GM23338 (cell line): ENCODE results near the gene AACS. TPM values are rescaled to one million over a fixed set of nuclear protein-coding genes. Genes with fewer than 3 reads are reported as not detected.

Experiments
- ATAC-seq: fragments of 200-7000 bp; cut with Tn5 transposase; 3 replicates; pipeline ENCODE4 v1.9.1; 2020
- DNase-seq: peaks from one replicate; pipeline ENCODE4 v3.0.0-alpha.2; 2015; ENCODE audit warnings: low spot score
- H2AFZ ChIP-seq: fragments of 200-600 bp; sonication (generic); 2 replicates; pipeline ENCODE4 v1.8.0; 2016; ENCODE audit warnings: antibody characterized with exemption, mild to moderate bottlenecking, moderate library complexity
- H3F3A ChIP-seq: fragments of 200-600 bp; sonication (generic); replicated peaks from 2 replicates; pipeline ENCODE4 v1.8.0; 2017; ENCODE audit warnings: antibody characterized with exemption, mixed run types, low read depth
- H3K27ac ChIP-seq: fragments of 200-600 bp; sonication (generic); 2 replicates; pipeline ENCODE4 v1.6.1; 2016; ENCODE audit warnings: low read depth
- H3K27me3 ChIP-seq: fragments of 200-600 bp; sonication (generic); 2 replicates; pipeline ENCODE4 v1.8.0; 2016; ENCODE audit warnings: mild to moderate bottlenecking, mixed run types, moderate library complexity; ENCODE audit not compliant: insufficient read depth
- H3K36me3 ChIP-seq: fragments of 200-600 bp; sonication (generic); 2 replicates; pipeline ENCODE4 v1.8.0; 2016; ENCODE audit warnings: mild to moderate bottlenecking; ENCODE audit not compliant: insufficient read depth
- H3K4me1 ChIP-seq: fragments of 200-600 bp; sonication (generic); 2 replicates; pipeline ENCODE4 v1.8.0; 2016; ENCODE audit warnings: mild to moderate bottlenecking, moderate library complexity; ENCODE audit not compliant: insufficient read depth
- H3K4me2 ChIP-seq: fragments of 200-600 bp; sonication (generic); 2 replicates; pipeline ENCODE4 v1.7.1; 2017; ENCODE audit warnings: mixed run types
- H3K4me3 ChIP-seq: fragments of 200-600 bp; sonication (generic); 2 replicates; pipeline ENCODE4 v1.6.1; 2016; ENCODE audit warnings: mixed run types
- H3K79me2 ChIP-seq: fragments of 200-600 bp; sonication (generic); replicated peaks from 2 replicates; pipeline ENCODE4 v1.8.0; 2017; ENCODE audit warnings: mild to moderate bottlenecking; ENCODE audit not compliant: insufficient read depth
- H3K9me2 ChIP-seq: fragments of 200-600 bp; sonication (generic); 2 replicates; pipeline ENCODE4 v1.8.0; 2017; ENCODE audit not compliant: insufficient read depth
- H4K20me1 ChIP-seq: fragments of 200-600 bp; sonication (generic); replicated peaks from 2 replicates; pipeline ENCODE4 v1.8.0; 2017; ENCODE audit warnings: mild to moderate bottlenecking; ENCODE audit not compliant: insufficient read depth
- H3K27ac Mint-ChIP-seq: 2 replicates; pipeline ENCODE4 v1.8.0; 2020; ENCODE audit warnings: inconsistent platforms, mild to moderate bottlenecking, moderate library complexity, mixed read lengths
- H3K27me3 Mint-ChIP-seq: 3 replicates; pipeline ENCODE4 v1.8.0; 2022; ENCODE audit warnings: low read depth, mild to moderate bottlenecking, moderate library complexity, mixed read lengths, inconsistent platforms; ENCODE audit not compliant: insufficient read depth, poor library complexity
- H3K36me3 Mint-ChIP-seq: 3 replicates; pipeline ENCODE4 v1.8.0; 2021; ENCODE audit warnings: low read depth, mild to moderate bottlenecking, inconsistent platforms, moderate library complexity, mixed read lengths
- H3K4me1 Mint-ChIP-seq: 3 replicates; pipeline ENCODE4 v1.8.0; 2020; ENCODE audit warnings: mild to moderate bottlenecking, inconsistent platforms, mixed read lengths
- H3K4me3 Mint-ChIP-seq: 3 replicates; pipeline ENCODE4 v1.8.0; 2021; ENCODE audit warnings: moderate library complexity, mild to moderate bottlenecking, inconsistent platforms, mixed read lengths
- H3K9me3 Mint-ChIP-seq: 3 replicates; pipeline ENCODE4 v1.8.0; 2020; ENCODE audit warnings: moderate library complexity, mild to moderate bottlenecking, inconsistent platforms, mixed read lengths
- CREB1 ChIP-seq: fragments of 250-450 bp; sonication (Bioruptor Pico); IDR thresholded peaks from 2 replicates; pipeline ENCODE4 v1.5.0; 2020; ENCODE audit warnings: low read depth, mild to moderate bottlenecking, moderate library complexity
- EZH2 ChIP-seq: fragments of 200-600 bp; sonication (generic); IDR thresholded peaks from one replicate; pipeline ENCODE4 v1.8.0; 2017; ENCODE audit warnings: antibody characterized with exemption, mild to moderate bottlenecking, low read depth; ENCODE audit not compliant: unreplicated experiment
- EZH2phosphoT487 ChIP-seq: fragments of 200-600 bp; sonication (generic); IDR thresholded peaks from one replicate; pipeline ENCODE4 v1.8.1; 2018; ENCODE audit warnings: antibody characterized with exemption; ENCODE audit not compliant: unreplicated experiment
- JUNB ChIP-seq: IDR thresholded peaks from one replicate; pipeline ENCODE4 v1.6.1; 2016; ENCODE audit warnings: antibody characterized with exemption; ENCODE audit not compliant: unreplicated experiment
- NANOG ChIP-seq: IDR thresholded peaks from 2 replicates; pipeline ENCODE4 v1.6.1; 2016; ENCODE audit warnings: antibody characterized with exemption, borderline replicate concordance
- POLR2AphosphoS5 ChIP-seq: IDR thresholded peaks from 2 replicates; pipeline ENCODE4 v1.6.1; 2016; ENCODE audit warnings: antibody characterized with exemption, low read depth
- STAT1 ChIP-seq: IDR thresholded peaks from one replicate; pipeline ENCODE4 v1.6.1; 2016; ENCODE audit warnings: antibody characterized with exemption; ENCODE audit not compliant: unreplicated experiment
- ZNF114 ChIP-seq: fragments of 250-450 bp; sonication (Bioruptor Pico); IDR thresholded peaks from 2 replicates; pipeline ENCODE4 v1.5.0; 2020; ENCODE audit warnings: mild to moderate bottlenecking, moderate library complexity
- ZNF331 ChIP-seq: fragments of 250-450 bp; sonication (Bioruptor Pico); IDR thresholded peaks from 2 replicates; pipeline ENCODE4 v1.5.0; 2020; ENCODE audit warnings: low read depth, mild to moderate bottlenecking, moderate library complexity
- polyA plus RNA-seq: library from polyadenylated mRNA; unstranded; fragments of >200 nt; fragmentation: Nextera tagmentation; extraction: Ambion mirVana; gene quantifications from 2 replicates; pipeline ENCODE4 v1.2.1, GENCODE V29; 2016
- total RNA-seq: library from RNA; depleted of rRNA; stranded (reverse); fragments of >200 nt; shearing (Covaris generic); gene quantifications from 2 replicates; pipeline ENCODE4 v1.2.3, GENCODE V29; 2014
- TF ChIP-seq, protein P1 (sequence below): fragments of 250-450 bp; sonication (Bioruptor Pico); IDR thresholded peaks from 2 replicates; pipeline ENCODE4 v1.5.0; 2020; ENCODE audit warnings: mild to moderate bottlenecking, moderate library complexity
- TF ChIP-seq, protein P2 (sequence below): IDR thresholded peaks from one replicate; pipeline ENCODE4 v1.6.1; 2018; ENCODE audit warnings: antibody characterized with exemption; ENCODE audit not compliant: unreplicated experiment
- TF ChIP-seq, protein P3 (sequence below): IDR thresholded peaks from 2 replicates; pipeline ENCODE4 v1.6.1; 2016; ENCODE audit warnings: antibody characterized with exemption
- TF ChIP-seq, protein P4 (sequence below), 2 experiments: fragments of 200-600 bp in 1 of 2; sonication (generic) in 1 of 2; conservative IDR thresholded peaks; 2 replicates each; pipeline versions ENCODE4 v1.5.1 to v1.6.1; 2016 to 2017; ENCODE audit warnings: antibody characterized with exemption in 2 of 2, low read depth in 2 of 2, mild to moderate bottlenecking in 2 of 2, moderate library complexity in 1 of 2

AACS gene
- total and polyA plus RNA-seq, 2 experiments from 2014 or later, result 31.1 to 64.4 TPM

DNA sequence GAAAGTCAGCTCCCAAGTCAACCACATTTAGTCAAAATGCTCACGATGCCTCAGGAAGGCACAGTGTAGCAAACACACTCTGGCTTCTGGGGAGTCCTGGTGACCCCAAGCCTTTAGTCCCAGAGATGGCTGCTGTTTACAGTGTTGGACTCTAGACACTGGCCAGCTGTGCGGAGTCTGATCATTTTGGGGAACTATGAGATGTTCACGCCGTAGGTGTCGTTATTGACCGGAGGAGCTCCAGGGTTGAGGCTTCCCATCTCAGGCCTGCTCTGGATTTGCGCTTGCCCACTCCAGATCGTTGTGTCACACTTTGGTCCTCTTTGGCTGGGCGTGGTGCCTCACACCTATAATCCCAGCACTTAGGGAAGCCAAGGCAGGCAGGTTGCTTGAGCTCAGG is 44.1 kb upstream of the AACS start:
- H2AFZ ChIP-seq, result no peak overlapping the region
- TF ChIP-seq, protein P1, sequence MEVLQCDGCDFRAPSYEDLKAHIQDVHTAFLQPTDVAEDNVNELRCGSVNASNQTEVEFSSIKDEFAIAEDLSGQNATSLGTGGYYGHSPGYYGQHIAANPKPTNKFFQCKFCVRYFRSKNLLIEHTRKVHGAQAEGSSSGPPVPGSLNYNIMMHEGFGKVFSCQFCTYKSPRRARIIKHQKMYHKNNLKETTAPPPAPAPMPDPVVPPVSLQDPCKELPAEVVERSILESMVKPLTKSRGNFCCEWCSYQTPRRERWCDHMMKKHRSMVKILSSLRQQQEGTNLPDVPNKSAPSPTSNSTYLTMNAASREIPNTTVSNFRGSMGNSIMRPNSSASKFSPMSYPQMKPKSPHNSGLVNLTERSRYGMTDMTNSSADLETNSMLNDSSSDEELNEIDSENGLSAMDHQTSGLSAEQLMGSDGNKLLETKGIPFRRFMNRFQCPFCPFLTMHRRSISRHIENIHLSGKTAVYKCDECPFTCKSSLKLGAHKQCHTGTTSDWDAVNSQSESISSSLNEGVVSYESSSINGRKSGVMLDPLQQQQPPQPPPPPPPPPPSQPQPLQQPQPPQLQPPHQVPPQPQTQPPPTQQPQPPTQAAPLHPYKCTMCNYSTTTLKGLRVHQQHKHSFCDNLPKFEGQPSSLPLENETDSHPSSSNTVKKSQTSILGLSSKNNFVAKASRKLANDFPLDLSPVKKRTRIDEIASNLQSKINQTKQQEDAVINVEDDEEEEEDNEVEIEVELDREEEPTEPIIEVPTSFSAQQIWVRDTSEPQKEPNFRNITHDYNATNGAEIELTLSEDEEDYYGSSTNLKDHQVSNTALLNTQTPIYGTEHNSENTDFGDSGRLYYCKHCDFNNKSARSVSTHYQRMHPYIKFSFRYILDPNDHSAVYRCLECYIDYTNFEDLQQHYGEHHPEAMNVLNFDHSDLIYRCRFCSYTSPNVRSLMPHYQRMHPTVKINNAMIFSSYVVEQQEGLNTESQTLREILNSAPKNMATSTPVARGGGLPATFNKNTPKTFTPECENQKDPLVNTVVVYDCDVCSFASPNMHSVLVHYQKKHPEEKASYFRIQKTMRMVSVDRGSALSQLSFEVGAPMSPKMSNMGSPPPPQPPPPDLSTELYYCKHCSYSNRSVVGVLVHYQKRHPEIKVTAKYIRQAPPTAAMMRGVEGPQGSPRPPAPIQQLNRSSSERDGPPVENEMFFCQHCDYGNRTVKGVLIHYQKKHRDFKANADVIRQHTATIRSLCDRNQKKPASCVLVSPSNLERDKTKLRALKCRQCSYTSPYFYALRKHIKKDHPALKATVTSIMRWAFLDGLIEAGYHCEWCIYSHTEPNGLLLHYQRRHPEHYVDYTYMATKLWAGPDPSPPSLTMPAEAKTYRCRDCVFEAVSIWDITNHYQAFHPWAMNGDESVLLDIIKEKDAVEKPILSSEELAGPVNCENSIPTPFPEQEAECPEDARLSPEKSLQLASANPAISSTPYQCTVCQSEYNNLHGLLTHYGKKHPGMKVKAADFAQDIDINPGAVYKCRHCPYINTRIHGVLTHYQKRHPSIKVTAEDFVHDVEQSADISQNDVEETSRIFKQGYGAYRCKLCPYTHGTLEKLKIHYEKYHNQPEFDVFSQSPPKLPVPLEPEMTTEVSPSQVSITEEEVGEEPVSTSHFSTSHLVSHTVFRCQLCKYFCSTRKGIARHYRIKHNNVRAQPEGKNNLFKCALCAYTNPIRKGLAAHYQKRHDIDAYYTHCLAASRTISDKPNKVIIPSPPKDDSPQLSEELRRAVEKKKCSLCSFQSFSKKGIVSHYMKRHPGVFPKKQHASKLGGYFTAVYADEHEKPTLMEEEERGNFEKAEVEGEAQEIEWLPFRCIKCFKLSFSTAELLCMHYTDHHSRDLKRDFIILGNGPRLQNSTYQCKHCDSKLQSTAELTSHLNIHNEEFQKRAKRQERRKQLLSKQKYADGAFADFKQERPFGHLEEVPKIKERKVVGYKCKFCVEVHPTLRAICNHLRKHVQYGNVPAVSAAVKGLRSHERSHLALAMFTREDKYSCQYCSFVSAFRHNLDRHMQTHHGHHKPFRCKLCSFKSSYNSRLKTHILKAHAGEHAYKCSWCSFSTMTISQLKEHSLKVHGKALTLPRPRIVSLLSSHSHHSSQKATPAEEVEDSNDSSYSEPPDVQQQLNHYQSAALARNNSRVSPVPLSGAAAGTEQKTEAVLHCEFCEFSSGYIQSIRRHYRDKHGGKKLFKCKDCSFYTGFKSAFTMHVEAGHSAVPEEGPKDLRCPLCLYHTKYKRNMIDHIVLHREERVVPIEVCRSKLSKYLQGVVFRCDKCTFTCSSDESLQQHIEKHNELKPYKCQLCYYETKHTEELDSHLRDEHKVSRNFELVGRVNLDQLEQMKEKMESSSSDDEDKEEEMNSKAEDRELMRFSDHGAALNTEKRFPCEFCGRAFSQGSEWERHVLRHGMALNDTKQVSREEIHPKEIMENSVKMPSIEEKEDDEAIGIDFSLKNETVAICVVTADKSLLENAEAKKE (CRISPR knock-in tag), result no peak
- TF ChIP-seq, protein P2, sequence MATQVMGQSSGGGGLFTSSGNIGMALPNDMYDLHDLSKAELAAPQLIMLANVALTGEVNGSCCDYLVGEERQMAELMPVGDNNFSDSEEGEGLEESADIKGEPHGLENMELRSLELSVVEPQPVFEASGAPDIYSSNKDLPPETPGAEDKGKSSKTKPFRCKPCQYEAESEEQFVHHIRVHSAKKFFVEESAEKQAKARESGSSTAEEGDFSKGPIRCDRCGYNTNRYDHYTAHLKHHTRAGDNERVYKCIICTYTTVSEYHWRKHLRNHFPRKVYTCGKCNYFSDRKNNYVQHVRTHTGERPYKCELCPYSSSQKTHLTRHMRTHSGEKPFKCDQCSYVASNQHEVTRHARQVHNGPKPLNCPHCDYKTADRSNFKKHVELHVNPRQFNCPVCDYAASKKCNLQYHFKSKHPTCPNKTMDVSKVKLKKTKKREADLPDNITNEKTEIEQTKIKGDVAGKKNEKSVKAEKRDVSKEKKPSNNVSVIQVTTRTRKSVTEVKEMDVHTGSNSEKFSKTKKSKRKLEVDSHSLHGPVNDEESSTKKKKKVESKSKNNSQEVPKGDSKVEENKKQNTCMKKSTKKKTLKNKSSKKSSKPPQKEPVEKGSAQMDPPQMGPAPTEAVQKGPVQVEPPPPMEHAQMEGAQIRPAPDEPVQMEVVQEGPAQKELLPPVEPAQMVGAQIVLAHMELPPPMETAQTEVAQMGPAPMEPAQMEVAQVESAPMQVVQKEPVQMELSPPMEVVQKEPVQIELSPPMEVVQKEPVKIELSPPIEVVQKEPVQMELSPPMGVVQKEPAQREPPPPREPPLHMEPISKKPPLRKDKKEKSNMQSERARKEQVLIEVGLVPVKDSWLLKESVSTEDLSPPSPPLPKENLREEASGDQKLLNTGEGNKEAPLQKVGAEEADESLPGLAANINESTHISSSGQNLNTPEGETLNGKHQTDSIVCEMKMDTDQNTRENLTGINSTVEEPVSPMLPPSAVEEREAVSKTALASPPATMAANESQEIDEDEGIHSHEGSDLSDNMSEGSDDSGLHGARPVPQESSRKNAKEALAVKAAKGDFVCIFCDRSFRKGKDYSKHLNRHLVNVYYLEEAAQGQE, result no peak
- TF ChIP-seq, protein P3, sequence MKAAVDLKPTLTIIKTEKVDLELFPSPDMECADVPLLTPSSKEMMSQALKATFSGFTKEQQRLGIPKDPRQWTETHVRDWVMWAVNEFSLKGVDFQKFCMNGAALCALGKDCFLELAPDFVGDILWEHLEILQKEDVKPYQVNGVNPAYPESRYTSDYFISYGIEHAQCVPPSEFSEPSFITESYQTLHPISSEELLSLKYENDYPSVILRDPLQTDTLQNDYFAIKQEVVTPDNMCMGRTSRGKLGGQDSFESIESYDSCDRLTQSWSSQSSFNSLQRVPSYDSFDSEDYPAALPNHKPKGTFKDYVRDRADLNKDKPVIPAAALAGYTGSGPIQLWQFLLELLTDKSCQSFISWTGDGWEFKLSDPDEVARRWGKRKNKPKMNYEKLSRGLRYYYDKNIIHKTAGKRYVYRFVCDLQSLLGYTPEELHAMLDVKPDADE, result no peak
- TF ChIP-seq, protein P4, sequence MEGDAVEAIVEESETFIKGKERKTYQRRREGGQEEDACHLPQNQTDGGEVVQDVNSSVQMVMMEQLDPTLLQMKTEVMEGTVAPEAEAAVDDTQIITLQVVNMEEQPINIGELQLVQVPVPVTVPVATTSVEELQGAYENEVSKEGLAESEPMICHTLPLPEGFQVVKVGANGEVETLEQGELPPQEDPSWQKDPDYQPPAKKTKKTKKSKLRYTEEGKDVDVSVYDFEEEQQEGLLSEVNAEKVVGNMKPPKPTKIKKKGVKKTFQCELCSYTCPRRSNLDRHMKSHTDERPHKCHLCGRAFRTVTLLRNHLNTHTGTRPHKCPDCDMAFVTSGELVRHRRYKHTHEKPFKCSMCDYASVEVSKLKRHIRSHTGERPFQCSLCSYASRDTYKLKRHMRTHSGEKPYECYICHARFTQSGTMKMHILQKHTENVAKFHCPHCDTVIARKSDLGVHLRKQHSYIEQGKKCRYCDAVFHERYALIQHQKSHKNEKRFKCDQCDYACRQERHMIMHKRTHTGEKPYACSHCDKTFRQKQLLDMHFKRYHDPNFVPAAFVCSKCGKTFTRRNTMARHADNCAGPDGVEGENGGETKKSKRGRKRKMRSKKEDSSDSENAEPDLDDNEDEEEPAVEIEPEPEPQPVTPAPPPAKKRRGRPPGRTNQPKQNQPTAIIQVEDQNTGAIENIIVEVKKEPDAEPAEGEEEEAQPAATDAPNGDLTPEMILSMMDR (conservative IDR thresholded peaks at IDR 0.05; ENCODE audit: low read depth in 2 of 2), result no peak
- no peak for TF ChIP-seq STAT1
- no peak for TF ChIP-seq JUNB
- TF ChIP-seq POLR2AphosphoS5, result no peak
- no peak for TF ChIP-seq EZH2
- no peak for TF ChIP-seq ZNF331
- TF ChIP-seq CREB1, result no peak
- no peak for TF ChIP-seq ZNF114 (CRISPR knock-in tag)
- no peak for TF ChIP-seq EZH2phosphoT487
- no peak for TF ChIP-seq NANOG
- H3K27ac Mint-ChIP-seq, result no peak overlapping the region
- no peaks in the 10 kb centered on the region; the same call in 2 of the 3 replicates for H3K9me3 Mint-ChIP-seq
- H3K27me3 ChIP-seq, result no peaks in the 10 kb centered on the region
- H3K4me1 ChIP-seq, result no peaks in the 10 kb centered on the region
- 0 out of 2 replicates have a peak, but pooled peaks cover 3% of the 10 kb centered on the region for H3F3A ChIP-seq
- H3K27ac ChIP-seq, result no peak overlapping the region
- H3K4me3 ChIP-seq, result no peak overlapping the region
- DNase-seq, result no peak
- H3K27me3 Mint-ChIP-seq, result peaks cover 1% of the 10 kb centered on the region
- no peak overlapping the region for H3K4me3 Mint-ChIP-seq
- H3K36me3 Mint-ChIP-seq, result peaks cover 41% of the 10 kb centered on the region
- no peaks in the 10 kb centered on the region; the same call in 1 of the 2 replicates for H4K20me1 ChIP-seq
- H3K9me2 ChIP-seq, result no peaks in the 10 kb centered on the region
- no peak overlapping the region for H3K4me2 ChIP-seq
- no peaks in the 10 kb centered on the region for H3K4me1 Mint-ChIP-seq
- no peaks in the 10 kb centered on the region for H3K79me2 ChIP-seq
- peaks cover 1% of the 10 kb centered on the region; the same call in 1 of the 2 replicates for H3K36me3 ChIP-seq
- no peak for ATAC-seq
